ENCODE measurements around the gene FOSL2. TPM values are rescaled to one million over a fixed set of nuclear protein-coding genes. Genes with fewer than 3 reads are reported as not detected.

FOSL2 gene
- total RNA-seq, 2 donors from 2014 or later = 27.5 to 33.9 TPM

- Histone ChIP-seq H3K27ac (no peak overlapping the region), H3K4me3 (no peak overlapping the region), H3K9me3 (no peaks in the 10 kb centered on the region), H3K36me3 (replicated peaks in 1 of 2; ENCODE audit: insufficient read depth in 1 of 2, low read depth in 2 of 2) (no peaks in the 10 kb centered on the region), H3K27me3 (no peaks in the 10 kb centered on the region), H3K4me1 (peaks cover 31% of the 10 kb centered on the region)
- no peak for DNase-seq
- intact Hi-C loops (cut with DNase I) = no loop called here
- ATAC-seq = no peak
- 96 to 100% methylated on average over 1 to 4 of the region's 4 CpGs for WGBS, 2 donors
- TF ChIP-seq POLR2A (IDR thresholded peaks at IDR 0.05) (no peak), CTCF (IDR thresholded peaks at IDR 0.05) (no peak)
Measured at GRCh38 chr2:28431741-28432140, 39.1 kb downstream of the FOSL2 start.

GRCh38 chr2:28432362-28432761, 39.7 kb downstream of the FOSL2 start:
- intact Hi-C loops (cut with DNase I) = no loop called here
- DNase-seq = no peak
- H3K27me3 ChIP-seq = no peaks in the 10 kb centered on the region
- H3K9me3 ChIP-seq = no peaks in the 10 kb centered on the region
- H3K27ac ChIP-seq = no peak overlapping the region
- H3K36me3 ChIP-seq (replicated peaks in 1 of 2; ENCODE audit: insufficient read depth in 1 of 2, low read depth in 2 of 2) = no peaks in the 10 kb centered on the region
- no peak overlapping the region for H3K4me3 ChIP-seq
- ATAC-seq = no peak
- 90 to 92% methylated on average over 8 of the region's 8 CpGs for WGBS, 2 donors
- H3K4me1 ChIP-seq = peaks cover 31% of the 10 kb centered on the region
- TF ChIP-seq CTCF (IDR thresholded peaks at IDR 0.05) (no peak), POLR2A (IDR thresholded peaks at IDR 0.05) (no peak)

GRCh38 chr2:28433215-28433614, 40.6 kb downstream of the FOSL2 start:
- WGBS, 2 donors = 96% methylated on average over 2 of the region's 2 CpGs
- no peak overlapping the region for H3K4me3 ChIP-seq

GRCh38 chr2:28433935-28434599, 41.4 kb downstream of the FOSL2 start:
- no peak overlapping the region for H3K4me3 ChIP-seq
- TF ChIP-seq POLR2A (IDR thresholded peaks at IDR 0.05) (no peak), CTCF (IDR thresholded peaks at IDR 0.05) (no peak)
- H3K27ac ChIP-seq = no peak overlapping the region
- 93 to 98% methylated on average over 8 of the region's 8 CpGs for WGBS, 2 donors
- intact Hi-C loops (cut with DNase I) = no loop called here
- H3K4me1 ChIP-seq = peaks cover 31% of the 10 kb centered on the region
- H3K9me3 ChIP-seq = no peaks in the 10 kb centered on the region
- ATAC-seq (no peak), DNase-seq (no peak)
- H3K27me3 ChIP-seq = no peaks in the 10 kb centered on the region
- no peaks in the 10 kb centered on the region for H3K36me3 ChIP-seq (replicated peaks in 1 of 2; ENCODE audit: insufficient read depth in 1 of 2, low read depth in 2 of 2)

More at GRCh38 chr2:28433215-28433614, 40.6 kb downstream of the FOSL2 start:
- Histone ChIP-seq H3K36me3 (replicated peaks in 1 of 2; ENCODE audit: insufficient read depth in 1 of 2, low read depth in 2 of 2) (no peaks in the 10 kb centered on the region), H3K27me3 (no peaks in the 10 kb centered on the region), H3K4me1 (peaks cover 31% of the 10 kb centered on the region), H3K9me3 (no peaks in the 10 kb centered on the region), H3K27ac (no peak overlapping the region)
- TF ChIP-seq CTCF (IDR thresholded peaks at IDR 0.05) (no peak), POLR2A (IDR thresholded peaks at IDR 0.05) (no peak)
- no peak for ATAC-seq
- DNase-seq = no peak
- intact Hi-C loops (cut with DNase I) = no loop called here

- H3K27me3 ChIP-seq = no peaks in the 10 kb centered on the region
- no peaks in the 10 kb centered on the region for H3K9me3 ChIP-seq
- no peak for ATAC-seq
- no peak overlapping the region for H3K27ac ChIP-seq
- H3K4me1 ChIP-seq = peaks cover 28% of the 10 kb centered on the region
- H3K36me3 ChIP-seq (replicated peaks in 1 of 2; ENCODE audit: insufficient read depth in 1 of 2, low read depth in 2 of 2) = no peaks in the 10 kb centered on the region
- DNase-seq = no peak
- 50 to 54% methylated on average over 4 to 5 of the region's 5 CpGs for WGBS, 2 donors
- TF ChIP-seq CTCF (IDR thresholded peaks at IDR 0.05) (no peak), POLR2A (IDR thresholded peaks at IDR 0.05) (no peak)
- no peak overlapping the region for H3K4me3 ChIP-seq
- intact Hi-C loops (cut with DNase I) = no loop called here
Measured at GRCh38 chr2:28434600-28434989, 41.9 kb downstream of the FOSL2 start.
